ENCODE measurements around the gene ADAMTSL2.

Gene ADAMTSL2

GRCh38 chr9:133591116-133591910 is 56.8 kb downstream of the ADAMTSL2 start:
- peaks cover 2% of the 10 kb centered on the region for H3K27me3 ChIP-seq (ENCODE audit: insufficient read depth, poor library complexity, severe bottlenecking)
- H3K27ac ChIP-seq (replicated peaks): no peak overlapping the region
- no peak for TF ChIP-seq CTCF (IDR thresholded peaks at IDR 0.05; ENCODE audit: insufficient read depth, low read length)
- TF ChIP-seq REST (IDR thresholded peaks at IDR 0.05; ENCODE audit: insufficient replicate concordance, low read depth): no peak
- TF ChIP-seq GABPA (IDR thresholded peaks at IDR 0.05; ENCODE audit: low read depth): no peak
- TF ChIP-seq SPI1 (IDR thresholded peaks at IDR 0.05; ENCODE audit: borderline replicate concordance, low read depth): no peak
- no peak for TF ChIP-seq POLR2AphosphoS5 (IDR thresholded peaks at IDR 0.05; ENCODE audit: low read depth)
- no peak overlapping the region for H3K4me3 ChIP-seq (replicated peaks; ENCODE audit: insufficient read depth, low read length)
- no peak for DNase-seq (ENCODE audit: low read depth in 1 of 2, low spot score in 1 of 2)

- Histone ChIP-seq H3K27me3 (ENCODE audit: insufficient read depth, poor library complexity, severe bottlenecking) (no peaks in the 10 kb centered on the region), H3K4me3 (replicated peaks; ENCODE audit: insufficient read depth, low read length) (no peak overlapping the region), H3K27ac (replicated peaks) (no peak overlapping the region)
- no peak for DNase-seq (ENCODE audit: low read depth in 1 of 2, low spot score in 1 of 2)
- no peak for TF ChIP-seq REST (IDR thresholded peaks at IDR 0.05; ENCODE audit: insufficient replicate concordance, low read depth)
- no peak for TF ChIP-seq SPI1 (IDR thresholded peaks at IDR 0.05; ENCODE audit: borderline replicate concordance, low read depth)
- no peak for TF ChIP-seq CTCF (IDR thresholded peaks at IDR 0.05; ENCODE audit: insufficient read depth, low read length)
- no peak for TF ChIP-seq GABPA (IDR thresholded peaks at IDR 0.05; ENCODE audit: low read depth)
- TF ChIP-seq POLR2AphosphoS5 (IDR thresholded peaks at IDR 0.05; ENCODE audit: low read depth): no peak
Measured at GRCh38 chr9:133591985-133592384, 57.5 kb downstream of the ADAMTSL2 start.

- Histone ChIP-seq H3K27ac (replicated peaks) (no peak overlapping the region), H3K4me3 (replicated peaks; ENCODE audit: insufficient read depth, low read length) (no peak overlapping the region), H3K27me3 (ENCODE audit: insufficient read depth, poor library complexity, severe bottlenecking) (no peaks in the 10 kb centered on the region)
- no peak for DNase-seq (ENCODE audit: low read depth in 1 of 2, low spot score in 1 of 2)
- no peak for TF ChIP-seq POLR2AphosphoS5 (IDR thresholded peaks at IDR 0.05; ENCODE audit: low read depth)
- no peak for TF ChIP-seq REST (IDR thresholded peaks at IDR 0.05; ENCODE audit: insufficient replicate concordance, low read depth)
- TF ChIP-seq GABPA (IDR thresholded peaks at IDR 0.05; ENCODE audit: low read depth): no peak
- no peak for TF ChIP-seq SPI1 (IDR thresholded peaks at IDR 0.05; ENCODE audit: borderline replicate concordance, low read depth)
- TF ChIP-seq CTCF (IDR thresholded peaks at IDR 0.05; ENCODE audit: insufficient read depth, low read length): no peak
Measured at GRCh38 chr9:133592731-133593409, 58.4 kb downstream of the ADAMTSL2 start.

All from HL-60 (cell line).